Measurements from ENCODE around the gene KNOP1. TPM values are rescaled to one million over a fixed set of nuclear protein-coding genes. Genes with fewer than 3 reads are reported as not detected.

KNOP1 gene
- total and polyA plus RNA-seq, 2 of the 4 experiments (the other 2 are of a cell fraction): 7.0 to 8.4 TPM

DNA sequence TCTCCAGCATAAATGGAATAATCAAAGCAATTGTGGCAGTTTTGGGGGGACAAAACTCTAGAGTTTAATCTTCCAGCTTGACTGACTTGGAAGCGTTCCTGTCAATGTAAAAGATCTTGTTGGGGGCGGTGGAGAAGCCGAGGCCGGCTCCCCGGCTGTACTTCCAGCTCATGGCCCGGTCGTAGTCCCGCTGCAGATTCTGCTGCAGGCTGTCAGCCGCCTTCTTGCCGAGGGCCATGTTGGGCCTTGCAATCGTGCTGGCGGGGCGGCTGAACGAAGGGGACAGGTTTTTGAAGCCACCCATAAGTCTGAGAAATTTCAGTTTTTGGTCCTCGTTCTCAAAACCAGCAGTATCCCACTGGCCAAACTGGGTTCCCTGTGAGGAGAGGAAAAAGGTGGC, 11.2 kb downstream of the KNOP1 start:
- H3K9me1 ChIP-seq (ENCODE audit: insufficient read depth, low read length): peaks cover 8% of the 10 kb centered on the region
- in situ Hi-C loops (cut with MboI; ENCODE audit: low sequenced_read_pairs): loop anchor here (25.0 kb wide), 1 partner anchor 595 kb away; the partner anchor contains the start of gene ITPRIPL2
- POLR2A ChIA-PET (ENCODE audit: unreplicated experiment): no interaction called here
- H3K4me1 ChIP-seq (ENCODE audit: control insufficient read depth, insufficient read depth, low read length): peaks cover 6% of the 10 kb centered on the region
- ATAC-seq (ENCODE audit: low read depth) (no peak), DNase-seq (no peak)
- peaks cover 60% of the 10 kb centered on the region for H3K36me3 ChIP-seq (ENCODE audit: control insufficient read depth, insufficient read depth, low read length)
- H2AK5ac ChIP-seq (ENCODE audit: low read depth, low read length): no peak overlapping the region
- H3K79me1 ChIP-seq (ENCODE audit: low read depth in 1 of 2, low read length in 2 of 2): peaks cover 22 to 64% of the 10 kb centered on the region in 2 experiments; a peak in 3 of 4 replicates
- no peak overlapping the region for H2BK15ac ChIP-seq (ENCODE audit: low read depth, low read length)
- intact Hi-C loops (cut with micrococcal nuclease): no loop called here
- no peak overlapping the region for H2AFZ ChIP-seq (replicated peaks; ENCODE audit: low read length, poor library complexity)
- WGBS, 2 experiments (ENCODE audit: extremely low coverage in 2 of 2, insufficient read length in 1 of 2): 97% methylated on average over 5 of the region's 15 CpGs; no CpG with 5 or more reads in 1 of the 2 experiments
- CTCF ChIA-PET: no interaction called here
- H2BK5ac ChIP-seq (ENCODE audit: low read depth, low read length, poor library complexity, severe bottlenecking): no peak overlapping the region
- no peak overlapping the region for H3K4ac ChIP-seq (ENCODE audit: low read depth, low read length)
- BruUV-seq (replicated peaks): TSS peak; percentile 17
- H4K5ac ChIP-seq (ENCODE audit: low read depth, low read length): no peak overlapping the region
- no peak overlapping the region for H3K18ac ChIP-seq (ENCODE audit: low read depth, low read length)
- H2AK9ac ChIP-seq (replicated peaks; ENCODE audit: low read depth, low read length, poor library complexity): no peak overlapping the region
- no peak overlapping the region for H4K8ac ChIP-seq (ENCODE audit: low read depth in 2 of 2, low read length in 2 of 2)
- H2BK20ac ChIP-seq (ENCODE audit: low read depth, low read length): no peak overlapping the region
- no peaks in the 10 kb centered on the region for H3K27me3 ChIP-seq (ENCODE audit: control insufficient read depth, insufficient read depth, low read length)
- no peak overlapping the region for H3K23ac ChIP-seq (ENCODE audit: low read depth, low read length)
- no peak overlapping the region for H4K91ac ChIP-seq (ENCODE audit: insufficient read depth, low read depth, low read length)
- no peak overlapping the region for H2BK120ac ChIP-seq (ENCODE audit: low read depth, low read length)
- TF ChIP-seq, protein P1, sequence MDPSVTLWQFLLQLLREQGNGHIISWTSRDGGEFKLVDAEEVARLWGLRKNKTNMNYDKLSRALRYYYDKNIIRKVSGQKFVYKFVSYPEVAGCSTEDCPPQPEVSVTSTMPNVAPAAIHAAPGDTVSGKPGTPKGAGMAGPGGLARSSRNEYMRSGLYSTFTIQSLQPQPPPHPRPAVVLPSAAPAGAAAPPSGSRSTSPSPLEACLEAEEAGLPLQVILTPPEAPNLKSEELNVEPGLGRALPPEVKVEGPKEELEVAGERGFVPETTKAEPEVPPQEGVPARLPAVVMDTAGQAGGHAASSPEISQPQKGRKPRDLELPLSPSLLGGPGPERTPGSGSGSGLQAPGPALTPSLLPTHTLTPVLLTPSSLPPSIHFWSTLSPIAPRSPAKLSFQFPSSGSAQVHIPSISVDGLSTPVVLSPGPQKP (IDR thresholded peaks at IDR 0.05; ENCODE audit: borderline replicate concordance, low read depth, low read length): no peak
- no peak for TF ChIP-seq RAD21 (IDR thresholded peaks at IDR 0.05; ENCODE audit: low read length)
- TF ChIP-seq RCOR1 (IDR thresholded peaks at IDR 0.05; ENCODE audit: insufficient replicate concordance, low read length): no peak
- TF ChIP-seq NFE2L2 (IDR thresholded peaks at IDR 0.05; ENCODE audit: low read depth, low read length): no peak
- no peak for TF ChIP-seq RFX5 (IDR thresholded peaks at IDR 0.05; ENCODE audit: low read depth, low read length)
- TF ChIP-seq BHLHE40 (IDR thresholded peaks at IDR 0.05; ENCODE audit: low read depth, low read length): no peak
- TF ChIP-seq SMC3 (IDR thresholded peaks at IDR 0.05; ENCODE audit: low read depth, low read length): no peak
- H3K9ac ChIP-seq (ENCODE audit: low read depth, low read length): no peak overlapping the region
- dilution Hi-C loops (cut with HindIII; ENCODE audit: low sequenced_read_pairs, unreplicated experiment): no loop called here
- no peaks in the 10 kb centered on the region for H3K9me3 ChIP-seq (ENCODE audit: control insufficient read depth, insufficient read depth, low read length)
- peaks cover under 1% of the 10 kb centered on the region; the same call in 1 of the 2 replicates for H4K20me1 ChIP-seq (ENCODE audit: insufficient read depth, low read length)
- H3K14ac ChIP-seq (replicated peaks; ENCODE audit: low read depth, low read length): no peak overlapping the region
- no peak overlapping the region for H3K56ac ChIP-seq (ENCODE audit: extremely low read depth, insufficient read depth, low read length)
- no peak overlapping the region for H3K4me3 ChIP-seq (ENCODE audit: insufficient read depth, low read depth, low read length)
- no peak overlapping the region for H3K4me2 ChIP-seq (ENCODE audit: low read depth, low read length)
- no peak overlapping the region for H3K27ac ChIP-seq (ENCODE audit: insufficient read depth, low read length)
